Measurements from ENCODE around the gene NBPF26. TPM values are rescaled to one million over a fixed set of nuclear protein-coding genes. Genes with fewer than 3 reads are reported as not detected.
A peak's percentile ranks its signal among the peaks of the same experiment; 100 is the strongest.

Gene NBPF26
- total and polyA plus RNA-seq, 9 of the 15 experiments (the other 6 are each of a cell fraction or from before 2014, with no cell fraction given) = 0.13 to 6.6 (median 5.2) TPM

DNA sequence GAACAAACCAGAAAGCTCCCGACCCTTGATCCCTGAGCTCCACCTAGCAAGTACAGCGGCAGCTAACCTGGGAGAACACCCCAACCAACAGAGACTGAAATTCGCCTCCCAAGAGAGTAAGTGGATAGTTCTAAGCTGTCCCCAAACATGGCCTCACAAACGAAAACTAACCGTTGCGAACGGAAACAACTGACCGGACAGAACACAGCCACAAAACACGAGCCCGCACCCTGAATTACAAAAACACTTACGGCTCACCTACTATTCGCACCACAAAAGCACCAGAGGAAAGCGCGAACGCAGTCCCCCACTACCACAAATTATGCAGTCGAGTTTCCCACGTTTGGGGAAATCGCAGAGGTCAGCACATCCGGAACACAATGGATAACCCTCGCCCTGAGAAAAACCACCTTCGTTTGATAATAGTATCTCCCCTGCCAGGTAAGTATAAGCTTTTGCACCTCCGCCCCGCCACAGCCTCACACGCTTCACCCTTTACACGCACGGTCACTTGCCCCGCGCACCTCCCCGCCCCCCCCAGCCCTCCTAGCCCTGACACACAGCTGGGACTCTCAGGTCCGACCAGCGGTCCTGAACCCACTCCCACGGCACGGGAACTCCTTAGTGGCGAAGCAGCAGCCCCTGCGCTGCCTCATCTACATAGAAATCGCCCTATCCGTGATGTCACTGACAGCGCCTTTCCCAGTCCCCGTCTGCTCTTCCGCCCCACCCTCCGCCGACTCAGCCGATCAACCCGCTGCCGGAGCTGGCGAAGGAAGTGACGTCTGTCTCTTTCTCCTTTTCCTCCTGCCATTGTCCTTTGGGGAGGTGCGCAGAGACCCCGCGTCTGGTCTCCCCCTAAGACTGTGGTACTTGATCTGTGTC, 127.0 kb downstream of the NBPF26 start (continued):
- peak; percentile 47; the same call in 1 of the 2 replicates for TF ChIP-seq EHMT2 (IDR thresholded peaks at IDR 0.05)
- peak; percentile 92 for TF ChIP-seq ETV1 (tag; conservative IDR thresholded peaks at IDR 0.05; ENCODE audit: low read depth)
- TF ChIP-seq ILF3 (IDR thresholded peaks at IDR 0.05; ENCODE audit: borderline replicate concordance) = peak; percentile 100
- TF ChIP-seq TAF15 (IDR thresholded peaks at IDR 0.05; ENCODE audit: low read depth, low read length) = 0 out of 2 replicates have a peak, but pooled peaks have one; percentile 87
- peak; percentile 98 for TF ChIP-seq ZNF780A (CRISPR knock-in tag; IDR thresholded peaks at IDR 0.05)
- peak; percentile 94 for TF ChIP-seq ZEB2 (IDR thresholded peaks at IDR 0.05)
- TF ChIP-seq ZNF212 (CRISPR knock-in tag; IDR thresholded peaks at IDR 0.05) = peak; percentile 99
- TF ChIP-seq RAD21 (CRISPR knock-in tag; conservative IDR thresholded peaks at IDR 0.05 in 1 of 2, IDR thresholded peaks at IDR 0.05 in 1 of 2) = peak in 1 of 2 experiments; percentile 80; a peak in 2 of 4 replicates
- TF ChIP-seq ILK (tag; IDR thresholded peaks at IDR 0.05; ENCODE audit: borderline replicate concordance, low read depth) = peak; percentile 62; the same call in 1 of the 2 replicates
- TF ChIP-seq, protein P1, sequence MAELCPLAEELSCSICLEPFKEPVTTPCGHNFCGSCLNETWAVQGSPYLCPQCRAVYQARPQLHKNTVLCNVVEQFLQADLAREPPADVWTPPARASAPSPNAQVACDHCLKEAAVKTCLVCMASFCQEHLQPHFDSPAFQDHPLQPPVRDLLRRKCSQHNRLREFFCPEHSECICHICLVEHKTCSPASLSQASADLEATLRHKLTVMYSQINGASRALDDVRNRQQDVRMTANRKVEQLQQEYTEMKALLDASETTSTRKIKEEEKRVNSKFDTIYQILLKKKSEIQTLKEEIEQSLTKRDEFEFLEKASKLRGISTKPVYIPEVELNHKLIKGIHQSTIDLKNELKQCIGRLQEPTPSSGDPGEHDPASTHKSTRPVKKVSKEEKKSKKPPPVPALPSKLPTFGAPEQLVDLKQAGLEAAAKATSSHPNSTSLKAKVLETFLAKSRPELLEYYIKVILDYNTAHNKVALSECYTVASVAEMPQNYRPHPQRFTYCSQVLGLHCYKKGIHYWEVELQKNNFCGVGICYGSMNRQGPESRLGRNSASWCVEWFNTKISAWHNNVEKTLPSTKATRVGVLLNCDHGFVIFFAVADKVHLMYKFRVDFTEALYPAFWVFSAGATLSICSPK (IDR thresholded peaks at IDR 0.05; ENCODE audit: borderline replicate concordance) = 0 out of 2 replicates have a peak, but pooled peaks have one; percentile 28
- TF ChIP-seq, protein P2, sequence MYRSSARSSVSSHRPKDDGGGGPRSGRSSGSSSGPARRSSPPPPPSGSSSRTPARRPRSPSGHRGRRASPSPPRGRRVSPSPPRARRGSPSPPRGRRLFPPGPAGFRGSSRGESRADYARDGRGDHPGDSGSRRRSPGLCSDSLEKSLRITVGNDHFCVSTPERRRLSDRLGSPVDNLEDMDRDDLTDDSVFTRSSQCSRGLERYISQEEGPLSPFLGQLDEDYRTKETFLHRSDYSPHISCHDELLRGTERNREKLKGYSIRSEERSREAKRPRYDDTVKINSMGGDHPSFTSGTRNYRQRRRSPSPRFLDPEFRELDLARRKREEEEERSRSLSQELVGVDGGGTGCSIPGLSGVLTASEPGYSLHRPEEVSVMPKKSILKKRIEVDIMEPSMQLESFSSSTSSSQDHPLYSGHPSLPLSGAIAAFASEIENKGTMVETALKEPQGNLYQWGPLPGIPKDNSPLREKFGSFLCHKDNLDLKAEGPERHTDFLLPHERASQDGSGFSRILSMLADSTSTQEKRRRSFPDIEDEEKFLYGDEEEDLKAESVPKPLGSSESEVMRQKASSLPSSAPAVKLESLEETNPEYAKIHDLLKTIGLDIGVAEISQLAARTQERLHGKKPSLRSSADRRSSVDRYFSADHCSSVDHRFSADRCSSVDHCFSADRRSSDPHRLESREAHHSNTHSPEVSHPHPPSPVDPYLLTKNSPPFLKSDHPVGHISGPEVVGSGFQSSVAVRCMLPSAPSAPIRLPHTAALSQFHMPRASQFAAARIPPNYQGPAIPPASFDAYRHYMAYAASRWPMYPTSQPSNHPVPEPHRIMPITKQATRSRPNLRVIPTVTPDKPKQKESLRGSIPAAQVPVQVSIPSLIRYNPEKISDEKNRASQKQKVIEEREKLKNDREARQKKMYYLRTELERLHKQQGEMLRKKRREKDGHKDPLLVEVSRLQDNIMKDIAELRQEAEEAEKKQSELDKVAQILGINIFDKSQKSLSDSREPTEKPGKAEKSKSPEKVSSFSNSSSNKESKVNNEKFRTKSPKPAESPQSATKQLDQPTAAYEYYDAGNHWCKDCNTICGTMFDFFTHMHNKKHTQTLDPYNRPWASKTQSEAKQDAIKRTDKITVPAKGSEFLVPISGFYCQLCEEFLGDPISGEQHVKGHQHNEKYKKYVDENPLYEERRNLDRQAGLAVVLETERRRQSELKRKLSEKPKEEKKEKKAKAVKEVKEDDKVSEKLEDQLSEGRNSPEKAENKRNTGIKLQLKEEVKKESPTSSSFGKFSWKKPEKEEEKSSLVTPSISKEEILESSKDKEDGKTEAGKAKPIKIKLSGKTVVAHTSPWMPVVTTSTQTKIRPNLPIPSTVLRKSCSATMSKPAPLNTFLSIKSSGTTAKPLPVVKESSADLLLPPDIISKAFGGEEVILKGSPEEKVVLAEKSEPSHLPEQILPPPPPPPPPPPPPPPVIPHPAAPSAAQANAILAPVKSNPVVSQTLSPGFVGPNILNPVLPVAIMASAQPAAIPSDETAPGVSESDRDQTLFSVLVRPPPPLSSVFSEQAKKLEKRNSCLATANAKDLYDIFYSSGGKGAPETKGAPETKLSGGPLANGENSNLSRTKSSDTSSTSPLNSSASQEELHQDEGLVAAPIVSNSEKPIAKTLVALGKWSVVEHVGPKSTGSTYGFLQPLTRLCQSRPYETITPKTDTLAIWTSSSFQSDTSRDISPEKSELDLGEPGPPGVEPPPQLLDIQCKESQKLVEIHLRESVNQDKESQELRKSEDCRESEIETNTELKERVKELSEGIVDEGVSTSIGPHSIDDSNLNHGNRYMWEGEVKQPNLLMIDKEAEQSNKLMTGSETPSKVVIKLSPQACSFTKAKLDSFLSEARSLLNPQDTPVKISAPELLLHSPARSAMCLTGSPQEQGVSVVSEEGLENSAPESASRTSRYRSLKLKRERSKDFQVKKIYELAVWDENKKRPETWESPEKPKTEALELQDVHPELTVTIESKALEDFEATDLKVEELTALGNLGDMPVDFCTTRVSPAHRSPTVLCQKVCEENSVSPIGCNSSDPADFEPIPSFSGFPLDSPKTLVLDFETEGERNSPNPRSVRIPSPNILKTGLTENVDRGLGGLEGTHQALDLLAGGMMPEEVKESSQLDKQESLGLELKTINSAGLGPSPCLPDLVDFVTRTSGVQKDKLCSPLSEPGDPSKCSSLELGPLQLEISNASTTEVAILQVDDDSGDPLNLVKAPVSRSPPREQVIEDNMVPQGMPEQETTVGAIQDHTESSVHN (IDR thresholded peaks at IDR 0.05; ENCODE audit: borderline replicate concordance in 1 of 2, low read depth in 1 of 2) = peak in 1 of 2 experiments; percentile 95; a peak in 2 of 4 replicates
- TF ChIP-seq, protein P3, sequence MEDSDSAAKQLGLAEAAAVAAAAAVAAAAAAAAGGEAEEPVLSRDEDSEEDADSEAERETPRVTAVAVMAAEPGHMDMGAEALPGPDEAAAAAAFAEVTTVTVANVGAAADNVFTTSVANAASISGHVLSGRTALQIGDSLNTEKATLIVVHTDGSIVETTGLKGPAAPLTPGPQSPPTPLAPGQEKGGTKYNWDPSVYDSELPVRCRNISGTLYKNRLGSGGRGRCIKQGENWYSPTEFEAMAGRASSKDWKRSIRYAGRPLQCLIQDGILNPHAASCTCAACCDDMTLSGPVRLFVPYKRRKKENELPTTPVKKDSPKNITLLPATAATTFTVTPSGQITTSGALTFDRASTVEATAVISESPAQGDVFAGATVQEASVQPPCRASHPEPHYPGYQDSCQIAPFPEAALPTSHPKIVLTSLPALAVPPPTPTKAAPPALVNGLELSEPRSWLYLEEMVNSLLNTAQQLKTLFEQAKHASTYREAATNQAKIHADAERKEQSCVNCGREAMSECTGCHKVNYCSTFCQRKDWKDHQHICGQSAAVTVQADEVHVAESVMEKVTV (CRISPR knock-in tag; IDR thresholded peaks at IDR 0.05) = peak; percentile 100
- peak; percentile 100 for TF ChIP-seq ZNF551 (CRISPR knock-in tag; IDR thresholded peaks at IDR 0.05)
- TF ChIP-seq ZNF347 (CRISPR knock-in tag; IDR thresholded peaks at IDR 0.05; ENCODE audit: low read depth) = peak; percentile 98
